GM21528 (cell line): ENCODE data around the gene NDUFB10.
"Not testable (repeated sequence)": the region's sequence is repeated elsewhere in the genome, so short reads cannot be mapped to it uniquely, and the experiment has no call there.

ENCODE experiments used
- ATAC-seq: cut with Tn5 transposase; IDR thresholded peaks from one replicate; pipeline ENCODE4 v1.9.1; 2021; ENCODE audit warnings: mild to moderate bottlenecking, moderate library complexity; ENCODE audit not compliant: unreplicated experiment, low FRiP score

NDUFB10 gene

DNA sequence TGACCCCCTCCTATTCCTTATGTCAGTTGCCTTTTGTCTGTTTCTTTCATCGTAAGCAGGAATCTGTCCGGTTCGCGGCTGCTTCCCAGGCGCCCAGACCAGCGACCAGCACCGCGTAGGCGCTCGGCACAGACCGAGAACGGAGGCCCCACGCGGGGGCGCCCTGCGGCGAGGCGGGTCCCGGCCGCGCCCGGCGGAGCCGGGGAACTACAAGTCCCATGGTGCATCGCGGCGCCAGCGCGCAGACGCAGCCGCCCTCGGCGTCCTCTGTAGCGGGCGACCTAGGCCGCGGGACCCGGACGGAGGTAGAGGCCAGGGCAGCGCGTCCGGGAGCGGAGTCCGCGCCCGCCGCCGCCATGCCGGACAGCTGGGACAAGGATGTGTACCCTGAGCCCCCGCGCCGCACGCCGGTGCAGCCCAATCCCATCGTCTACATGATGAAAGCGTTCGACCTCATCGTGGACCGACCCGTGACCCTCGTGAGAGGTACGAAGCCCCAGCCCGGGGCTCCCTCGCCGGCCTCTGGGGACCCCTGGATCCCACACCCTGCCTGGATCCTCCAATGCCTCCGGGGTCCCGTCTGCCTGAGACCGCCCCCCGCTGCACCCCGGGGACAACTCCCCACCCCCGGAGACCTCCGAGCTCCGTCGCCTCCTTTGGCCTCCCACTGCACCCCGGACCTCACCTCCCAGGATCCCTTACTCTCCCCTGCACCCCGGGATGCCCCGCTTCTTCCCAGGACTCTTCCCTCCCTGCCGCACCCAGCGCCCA is at the start of gene NDUFB10:
NDUFB10 (plus strand) TSS at position 270 of the 771 bp plus-strand sequence; CDS start at position 357, 87 bp downstream.
- ATAC-seq: peak; percentile 58

DNA sequence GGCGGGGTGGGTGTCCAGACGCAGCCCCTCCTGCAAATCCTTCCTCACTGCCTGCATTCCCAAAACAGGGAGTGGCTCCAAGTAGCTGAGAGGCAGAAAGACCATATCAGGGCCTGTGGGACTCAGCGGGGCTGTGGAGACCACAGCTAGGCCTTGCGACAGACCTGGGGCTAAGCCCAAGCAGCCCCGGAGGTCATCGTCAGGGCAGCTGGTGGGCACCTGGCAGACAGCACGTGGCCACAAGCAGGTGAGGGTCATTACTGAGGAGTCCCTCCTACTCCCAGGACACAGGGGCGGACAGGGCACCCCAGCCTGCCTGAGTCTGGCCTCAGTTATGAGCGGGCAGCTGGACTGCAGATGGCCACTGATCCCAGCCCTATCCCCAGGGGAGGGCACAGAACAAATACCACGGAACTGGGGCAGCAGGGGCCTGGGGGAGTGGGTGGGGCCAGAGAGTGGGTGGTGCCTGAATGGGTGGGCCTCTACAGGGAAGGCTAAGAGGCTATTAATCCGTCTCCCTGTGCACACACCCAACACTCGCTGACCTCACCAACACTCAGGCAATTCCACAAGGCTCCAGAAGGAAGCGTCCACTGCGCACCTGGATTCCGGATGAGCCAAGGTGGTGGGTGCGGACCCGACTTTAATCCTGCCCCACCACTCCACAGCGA is 49.6 kb upstream of the NDUFB10 start:
- no peak for ATAC-seq

GRCh38 chr16:1911467-1912214 is 47.7 kb upstream of the NDUFB10 start:
- ATAC-seq: no peak

DNA sequence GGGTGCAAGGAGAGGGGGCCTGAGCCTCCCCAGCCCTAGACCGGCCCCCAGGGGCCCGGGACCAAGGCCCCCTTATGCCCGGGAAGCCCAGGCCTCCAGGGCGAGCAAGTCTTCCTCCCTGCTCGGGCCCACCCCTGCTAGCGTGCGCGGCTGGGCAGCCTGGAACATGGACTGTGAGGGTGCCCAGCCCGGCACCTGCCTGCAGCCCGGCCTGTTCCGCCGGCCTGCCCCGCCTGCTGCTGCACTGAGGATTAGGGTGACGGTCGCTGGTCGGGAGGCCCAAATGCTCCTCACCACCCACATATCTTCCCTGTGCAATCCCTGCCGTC is 47.2 kb upstream of the NDUFB10 start:
- ATAC-seq: no peak

GRCh38 chr16:1913327-1914083 is 45.8 kb upstream of the NDUFB10 start:
- no peak for ATAC-seq

GRCh38 chr16:1914084-1914608 is 45.2 kb upstream of the NDUFB10 start:
- no peak for ATAC-seq

GRCh38 chr16:1914988-1915387 is 44.4 kb upstream of the NDUFB10 start:
- ATAC-seq: no peak

DNA sequence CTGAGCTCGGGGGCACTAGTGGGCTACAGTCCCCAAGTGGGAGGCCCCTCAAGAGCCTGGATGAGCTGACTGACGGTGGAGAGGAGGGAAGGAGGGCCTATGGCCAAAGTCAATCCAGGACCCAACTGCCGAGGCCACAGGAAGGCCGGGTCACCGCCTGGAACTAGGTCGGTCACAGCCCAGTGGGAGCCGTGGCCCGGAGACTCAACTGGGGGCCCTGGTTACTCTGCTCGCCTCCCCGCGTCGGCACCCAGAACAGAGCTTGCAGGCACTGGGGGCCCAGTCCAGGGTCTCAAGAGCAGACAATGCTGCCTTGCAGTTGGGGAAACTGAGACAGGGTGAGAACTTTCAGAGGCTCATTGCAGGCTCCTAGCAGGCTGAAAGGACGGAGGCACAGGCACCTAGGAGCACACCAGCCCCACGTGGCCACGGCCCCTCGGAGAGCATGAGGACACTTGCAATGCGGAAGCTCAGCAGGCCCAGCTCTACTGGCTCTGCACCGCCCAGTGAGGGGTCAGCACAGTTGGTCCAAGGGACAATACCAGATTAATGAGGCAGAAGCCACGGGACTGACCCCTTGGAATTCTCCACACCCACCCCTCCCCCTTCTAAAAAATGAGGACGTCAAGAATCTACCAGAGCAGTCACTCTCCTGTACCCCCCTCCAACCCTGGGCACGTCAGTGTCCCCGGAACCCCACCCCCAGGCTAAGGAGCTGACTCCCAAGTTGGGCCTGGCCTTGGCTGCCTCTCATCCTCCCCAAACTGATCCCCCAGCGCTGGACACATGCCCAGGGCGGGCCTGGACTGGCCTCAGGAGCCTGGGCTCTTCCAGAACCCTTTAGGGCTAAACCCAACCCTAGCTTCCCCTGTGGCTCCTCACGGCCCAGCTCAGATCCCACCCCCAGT is 43.4 kb upstream of the NDUFB10 start:
- no peak for ATAC-seq

DNA sequence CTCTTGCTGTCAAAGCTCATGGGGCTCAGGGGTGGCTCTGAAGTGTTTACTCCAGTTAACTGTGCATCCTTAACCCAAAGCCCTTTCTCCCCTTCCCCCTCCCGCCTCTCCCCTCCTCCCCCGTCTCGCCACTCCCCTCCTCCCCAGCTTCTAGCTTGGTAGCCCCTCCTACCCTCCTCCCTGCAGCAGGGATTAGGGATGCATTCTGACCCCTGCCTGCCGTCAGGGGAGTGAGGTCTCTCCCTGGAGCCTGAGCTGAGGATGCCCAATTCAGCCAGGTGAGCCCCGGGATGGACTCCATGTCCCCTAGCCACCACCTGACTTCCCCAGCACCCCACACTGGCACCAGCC is 42.7 kb upstream of the NDUFB10 start:
- ATAC-seq: no peak

DNA sequence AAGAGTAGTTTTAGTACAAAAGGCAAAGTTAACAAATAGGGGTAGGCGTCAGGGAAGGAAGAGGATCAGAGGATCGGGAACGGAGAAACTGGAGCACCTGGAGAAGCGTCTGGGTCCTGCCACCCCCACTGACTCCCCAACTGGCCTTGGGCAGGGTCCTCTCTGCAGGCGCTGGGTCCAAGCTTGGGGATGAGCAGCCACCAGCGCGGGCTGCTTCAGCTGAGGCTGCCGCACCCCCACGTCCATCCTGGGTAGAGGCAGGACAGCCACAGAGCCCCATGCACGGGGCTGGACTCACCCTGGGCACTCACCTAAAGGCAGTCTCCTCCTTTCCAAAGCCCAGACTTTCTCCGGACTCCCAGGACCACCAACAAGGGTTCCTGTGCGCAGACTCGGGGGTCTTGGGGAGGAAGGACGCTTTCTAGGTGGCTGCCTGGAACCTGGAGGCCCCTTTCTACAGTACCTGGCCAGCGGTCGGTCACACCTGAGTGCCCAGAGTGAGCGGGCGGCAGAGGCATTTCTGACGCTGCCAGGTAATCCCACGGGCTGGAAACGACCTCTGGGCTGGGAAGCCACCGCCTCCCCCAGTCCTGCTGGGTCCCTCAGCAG is 42.2 kb upstream of the NDUFB10 start:
- ATAC-seq: no peak

DNA sequence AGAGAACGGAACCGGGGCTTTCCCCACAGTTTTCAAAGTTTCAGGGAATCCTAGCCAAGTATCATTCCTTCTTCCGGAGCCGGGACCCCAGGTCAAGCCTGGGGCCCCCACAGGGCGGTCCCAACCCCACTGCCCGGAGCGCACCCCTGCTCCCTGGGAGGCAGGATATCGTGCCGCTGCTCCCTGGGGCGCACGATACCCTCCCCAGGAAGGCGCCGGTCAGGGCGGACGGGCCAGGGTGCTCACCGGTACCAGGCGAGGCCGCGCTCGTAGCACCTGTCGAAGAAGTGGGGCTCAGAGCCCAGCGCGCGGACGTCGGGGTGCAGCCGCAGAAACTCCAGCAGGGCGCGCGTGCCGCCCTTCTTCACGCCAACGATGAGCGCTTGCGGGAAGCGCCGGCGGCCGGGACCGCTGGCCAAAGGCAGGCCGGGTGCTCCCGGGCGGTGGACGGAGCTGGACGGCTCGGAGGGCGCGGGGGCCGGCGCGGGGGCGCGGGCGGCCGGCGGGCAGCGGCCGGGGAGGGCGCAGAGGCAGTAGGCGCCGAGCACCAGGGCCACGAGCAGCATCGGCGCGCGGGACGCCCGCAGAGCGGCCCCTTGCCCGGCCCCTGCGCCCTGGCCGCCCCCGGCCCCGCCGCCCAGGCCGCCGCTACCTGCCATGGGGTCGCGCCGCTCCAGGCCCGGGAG is 41.5 kb upstream of the NDUFB10 start:
- no peak for ATAC-seq

DNA sequence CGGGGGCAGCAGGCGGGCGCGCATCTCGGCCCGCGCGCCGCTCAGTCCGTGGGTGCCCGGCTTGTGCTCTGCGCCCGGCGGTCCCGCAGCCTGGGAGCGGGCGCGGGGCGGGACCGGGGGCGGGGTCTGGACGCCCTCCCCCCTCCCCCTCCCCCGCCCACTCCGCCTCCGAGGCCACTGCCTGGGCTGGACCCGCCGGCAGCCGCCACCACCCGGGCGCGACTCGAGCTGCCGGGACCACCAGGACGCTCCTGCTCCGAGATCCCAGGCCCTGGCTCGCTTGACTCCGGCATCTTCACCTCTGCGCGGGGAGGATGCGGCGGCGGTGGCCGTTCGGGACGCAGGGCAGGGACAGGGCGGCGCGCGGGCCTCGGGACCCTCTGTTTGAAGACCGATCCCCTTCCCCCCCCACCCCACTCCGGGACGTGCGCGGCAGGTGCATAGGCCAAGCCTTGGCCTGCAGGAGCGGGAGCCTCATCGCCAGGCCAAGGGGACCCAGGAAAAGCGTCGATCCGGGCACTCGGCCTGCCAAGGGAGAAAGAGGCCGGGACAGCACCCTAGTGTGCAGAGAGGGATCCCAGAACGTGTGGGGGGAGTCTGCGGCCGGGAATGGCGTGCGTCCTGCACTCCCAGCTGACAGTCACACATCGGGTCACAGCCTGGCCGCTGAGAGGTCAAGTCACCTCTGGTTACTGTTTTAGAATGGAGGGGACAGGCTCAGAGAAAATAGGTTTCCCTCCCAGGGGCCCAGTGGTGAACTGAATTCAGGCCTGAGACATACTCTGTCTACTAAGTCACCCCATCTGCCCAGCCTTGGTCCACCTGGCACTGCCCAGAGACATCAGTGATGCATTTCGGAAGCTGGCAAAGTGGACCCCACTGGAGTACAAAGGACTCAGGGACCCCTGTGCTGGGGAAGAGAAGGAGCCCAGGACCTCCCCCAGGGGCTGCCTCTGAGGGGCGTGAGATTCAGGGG is 40.7 kb upstream of the NDUFB10 start, which contains the start of gene HS3ST6:
HS3ST6 (minus strand) TSS at position 65 of the 976 bp plus-strand sequence. CDS start 92 bp downstream, outside the sequence.
- ATAC-seq: no peak

GRCh38 chr16:1919327-1919998 is 39.9 kb upstream of the NDUFB10 start:
- ATAC-seq: no peak

- ATAC-seq: not testable (repeated sequence)
Observed at GRCh38 chr16:1920122-1920521, 39.2 kb upstream of the NDUFB10 start.

GRCh38 chr16:1920727-1921171 is 38.6 kb upstream of the NDUFB10 start:
- ATAC-seq: no peak

- no peak for ATAC-seq
Observed at GRCh38 chr16:1922357-1922756, 37.0 kb upstream of the NDUFB10 start.
